ENCODE results near the gene STX2. TPM values are rescaled to one million over a fixed set of nuclear protein-coding genes. Genes with fewer than 3 reads are reported as not detected.
"Not testable (repeated sequence)": the region's sequence is repeated elsewhere in the genome, so short reads cannot be mapped to it uniquely, and the experiment has no call there.

The STX2 gene
- total RNA-seq, result 5.9 TPM

- DNase-seq (ENCODE audit: low read depth in 2 of 3, low spot score in 2 of 3), result peak; percentile 79 to 84 (median 82)
These were observed at the start of gene STX2 for GRCh38 chr12:130838951-130839769. TSS of gene STX2 (minus strand) at chr12:130839250. CDS start at chr12:130839099, 151 bp downstream.

GRCh38 chr12:130887190-130887589, 48.1 kb upstream of the STX2 start:
- not testable (repeated sequence) for DNase-seq (ENCODE audit: low read depth in 2 of 3, low spot score in 2 of 3)

GRCh38 chr12:130881548-130881947, 42.5 kb upstream of the STX2 start:
- DNase-seq (ENCODE audit: low read depth in 2 of 3, low spot score in 2 of 3), result no peak

- DNase-seq (ENCODE audit: low read depth in 2 of 3, low spot score in 2 of 3), result no peak
These were observed 42.0 kb upstream of the STX2 start for GRCh38 chr12:130881046-130881445.

- DNase-seq (ENCODE audit: low read depth in 2 of 3, low spot score in 2 of 3), result peak in 1 of 3 donors; percentile 10
These were observed 41.4 kb upstream of the STX2 start for GRCh38 chr12:130880411-130880885.

- no peak for DNase-seq (ENCODE audit: low read depth in 2 of 3, low spot score in 2 of 3)
These were observed 40.8 kb upstream of the STX2 start for GRCh38 chr12:130879781-130880389.

- DNase-seq (ENCODE audit: low read depth in 2 of 3, low spot score in 2 of 3), result no peak
These were observed 40.2 kb upstream of the STX2 start for GRCh38 chr12:130879212-130879686.

- no peak for DNase-seq (ENCODE audit: low read depth in 2 of 3, low spot score in 2 of 3)
These were observed 39.4 kb upstream of the STX2 start for GRCh38 chr12:130878193-130879185.

- DNase-seq (ENCODE audit: low read depth in 2 of 3, low spot score in 2 of 3), result no peak
These were observed 38.3 kb upstream of the STX2 start for GRCh38 chr12:130877333-130877732.

GRCh38 chr12:130876758-130877157, 37.7 kb upstream of the STX2 start:
- peak in 1 of 3 donors; percentile 35 for DNase-seq (ENCODE audit: low read depth in 2 of 3, low spot score in 2 of 3)

- DNase-seq (ENCODE audit: low read depth in 2 of 3, low spot score in 2 of 3), result no peak
These were observed 37.2 kb upstream of the STX2 start for GRCh38 chr12:130876297-130876696.

- not testable (repeated sequence) for DNase-seq (ENCODE audit: low read depth in 2 of 3, low spot score in 2 of 3)
These were observed 36.7 kb upstream of the STX2 start for GRCh38 chr12:130875708-130876107.

GRCh38 chr12:130875193-130875592, 36.1 kb upstream of the STX2 start:
- DNase-seq (ENCODE audit: low read depth in 2 of 3, low spot score in 2 of 3), result no peak

- no peak for DNase-seq (ENCODE audit: low read depth in 2 of 3, low spot score in 2 of 3)
These were observed 35.6 kb upstream of the STX2 start for GRCh38 chr12:130874696-130875095.

- DNase-seq (ENCODE audit: low read depth in 2 of 3, low spot score in 2 of 3), result no peak
These were observed 34.8 kb upstream of the STX2 start for GRCh38 chr12:130873825-130874224.

GRCh38 chr12:130873106-130873795, 34.2 kb upstream of the STX2 start:
- no peak for DNase-seq (ENCODE audit: low read depth in 2 of 3, low spot score in 2 of 3)

GRCh38 chr12:130872179-130873096, 33.4 kb upstream of the STX2 start:
- DNase-seq (ENCODE audit: low read depth in 2 of 3, low spot score in 2 of 3), result peak in 2 of 3 donors; percentile 50 to 54

GRCh38 chr12:130871286-130872178, 32.5 kb upstream of the STX2 start, which contains the start of gene RAN:
TSS of gene RAN (plus strand) at chr12:130872066. CDS start at chr12:130872594, 528 bp downstream.
- peak; percentile 89 to 95 (median 92) for DNase-seq (ENCODE audit: low read depth in 2 of 3, low spot score in 2 of 3)

Data from hematopoietic multipotent progenitor cell (in vitro differentiated cells).